OCI-LY1 (cell line): ENCODE results near the gene MSANTD3.
A peak's percentile ranks its signal among the peaks of the same experiment; 100 is the strongest.

ENCODE experiments used
- H2AFZ ChIP-seq: fragments of 200-600 bp; sonication (generic), shearing (Covaris generic); 2 replicates; pipeline ENCODE4 v1.6.0; 2014; ENCODE audit warnings: antibody characterized with exemption, mild to moderate bottlenecking, low read length
- H3F3A ChIP-seq: fragments of 200-600 bp; sonication (generic), shearing (Covaris generic); 2 replicates; pipeline ENCODE4 v1.6.0; 2014; ENCODE audit warnings: mild to moderate bottlenecking, antibody characterized with exemption, low read length, moderate library complexity; ENCODE audit not compliant: insufficient read depth
- H3K27ac ChIP-seq: fragments of 200-600 bp; sonication (generic); 2 replicates; pipeline ENCODE4 v1.5.1; 2014; ENCODE audit warnings: low read length, mixed run types, mild to moderate bottlenecking, low read depth; ENCODE audit not compliant: poor library complexity, severe bottlenecking
- H3K27me3 ChIP-seq: fragments of 200-600 bp; sonication (generic); 2 replicates; pipeline ENCODE4 v1.6.0; 2014; ENCODE audit warnings: antibody characterized with exemption, mild to moderate bottlenecking, low read length, moderate library complexity; ENCODE audit not compliant: insufficient read depth
- H3K36me3 ChIP-seq: fragments of 200-600 bp; sonication (generic); 2 replicates; pipeline ENCODE4 v1.6.1; 2014; ENCODE audit warnings: mild to moderate bottlenecking, antibody characterized with exemption, low read length, moderate library complexity, mixed read lengths; ENCODE audit not compliant: insufficient read depth
- H3K4me1 ChIP-seq: fragments of 200-600 bp; sonication (generic); 2 replicates; pipeline ENCODE4 v1.5.1; 2014; ENCODE audit warnings: mild to moderate bottlenecking, low read length, moderate library complexity; ENCODE audit not compliant: insufficient read depth, severe bottlenecking
- H3K4me2 ChIP-seq: fragments of 200-600 bp; sonication (generic), shearing (Covaris generic); 2 replicates; pipeline ENCODE4 v1.6.1; 2014; ENCODE audit warnings: low read length
- H3K4me3 ChIP-seq: fragments of 200-600 bp; sonication (generic); 2 replicates; pipeline ENCODE4 v1.5.1; 2014; ENCODE audit warnings: low read length, low read depth, mild to moderate bottlenecking, mixed read lengths; ENCODE audit not compliant: poor library complexity, severe bottlenecking
- H3K79me2 ChIP-seq: fragments of 200-600 bp; shearing (Covaris generic); 2 replicates; pipeline ENCODE4 v1.6.1; 2016; ENCODE audit warnings: mixed run types, low read length, mixed read lengths; ENCODE audit not compliant: insufficient read depth
- H3K9ac ChIP-seq: fragments of 200-600 bp; sonication (generic), shearing (Covaris generic); 2 replicates; pipeline ENCODE4 v1.6.1; 2014; ENCODE audit warnings: mild to moderate bottlenecking, low read length, mixed read lengths
- H3K9me2 ChIP-seq: fragments of 200-600 bp; sonication (generic), shearing (Covaris generic); 2 replicates; pipeline ENCODE4 v1.6.1; 2014; ENCODE audit warnings: low read depth, mild to moderate bottlenecking, low read length, mixed read lengths
- H3K9me3 ChIP-seq: fragments of 200-600 bp; shearing (Covaris generic); 2 replicates; pipeline ENCODE4 v1.6.1; 2014; ENCODE audit warnings: low read length, mixed read lengths
- H4K20me1 ChIP-seq: fragments of 200-600 bp; sonication (generic), shearing (Covaris generic); 2 replicates; pipeline ENCODE4 v1.6.0; 2016; ENCODE audit warnings: mild to moderate bottlenecking, low read length; ENCODE audit not compliant: insufficient read depth
- CTCF ChIP-seq: fragments of 200-600 bp; sonication (generic), shearing (Covaris generic); IDR thresholded peaks from 2 replicates; pipeline ENCODE4 v1.5.1; 2017; ENCODE audit warnings: mild to moderate bottlenecking, antibody characterized with exemption, low read length, moderate library complexity, mixed read lengths
- EZH2 ChIP-seq: fragments of 200-600 bp; sonication (generic), shearing (Covaris generic); IDR thresholded peaks from 2 replicates; pipeline ENCODE4 v1.8.0; 2017; ENCODE audit warnings: borderline replicate concordance, mixed run types, mild to moderate bottlenecking, antibody characterized with exemption, low read length, moderate library complexity, mixed read lengths

The MSANTD3 gene

GRCh38 chr9:100474082-100474923 lies 47.4 kb downstream of the MSANTD3 start:
- Histone ChIP-seq H4K20me1 (no peaks in the 10 kb centered on the region), H3K27ac (no peak overlapping the region), H3K79me2 (no peaks in the 10 kb centered on the region; the same call in 1 of the 2 replicates), H3K36me3 (no peaks in the 10 kb centered on the region), H3K9me3 (peaks cover under 1% of the 10 kb centered on the region; the same call in 1 of the 2 replicates), H3K9ac (peak overlapping the region; percentile 77), H3K27me3 (no peaks in the 10 kb centered on the region), H2AFZ (no peak overlapping the region), H3K4me1 (peaks cover 25% of the 10 kb centered on the region), H3K4me3 (peak overlapping the region; percentile 92), H3K9me2 (no peaks in the 10 kb centered on the region), H3K4me2 (peak overlapping the region; percentile 79), H3F3A (no peaks in the 10 kb centered on the region)
- TF ChIP-seq EZH2 (no peak), CTCF (no peak)

GRCh38 chr9:100474924-100475276 lies 48.0 kb downstream of the MSANTD3 start:
- Histone ChIP-seq H3K4me1 (peaks cover 25% of the 10 kb centered on the region), H3K27ac (no peak overlapping the region), H3F3A (no peaks in the 10 kb centered on the region), H3K4me3 (peak overlapping the region; percentile 92), H3K79me2 (no peaks in the 10 kb centered on the region; the same call in 1 of the 2 replicates), H3K9me3 (peaks cover 4% of the 10 kb centered on the region; the same call in 1 of the 2 replicates), H2AFZ (no peak overlapping the region), H3K9me2 (no peaks in the 10 kb centered on the region), H4K20me1 (no peaks in the 10 kb centered on the region), H3K27me3 (no peaks in the 10 kb centered on the region), H3K36me3 (no peaks in the 10 kb centered on the region; the same call in 1 of the 2 replicates), H3K4me2 (peak overlapping the region; percentile 79), H3K9ac (no peak overlapping the region; the same call in 1 of the 2 replicates)
- TF ChIP-seq CTCF (no peak), EZH2 (no peak)

- H3F3A ChIP-seq: no peaks in the 10 kb centered on the region
- no peak for TF ChIP-seq EZH2
- TF ChIP-seq CTCF: no peak
- H3K9me3 ChIP-seq: peaks cover 4% of the 10 kb centered on the region; the same call in 1 of the 2 replicates
These were observed 50.3 kb downstream of the MSANTD3 start for GRCh38 chr9:100477241-100477640.

More at GRCh38 chr9:100477241-100477640, 50.3 kb downstream of the MSANTD3 start:
- Histone ChIP-seq H3K27ac (no peak overlapping the region), H2AFZ (no peak overlapping the region), H4K20me1 (no peaks in the 10 kb centered on the region), H3K4me1 (peaks cover 24% of the 10 kb centered on the region), H3K79me2 (no peaks in the 10 kb centered on the region; the same call in 1 of the 2 replicates), H3K9ac (no peak overlapping the region), H3K4me3 (no peak overlapping the region), H3K36me3 (no peaks in the 10 kb centered on the region; the same call in 1 of the 2 replicates), H3K27me3 (no peaks in the 10 kb centered on the region), H3K4me2 (no peak overlapping the region), H3K9me2 (no peaks in the 10 kb centered on the region)
